ENCODE results near the gene MBLAC1. TPM values are rescaled to one million over a fixed set of nuclear protein-coding genes. Genes with fewer than 3 reads are reported as not detected.
A peak's percentile ranks its signal among the peaks of the same experiment; 100 is the strongest.

MBLAC1 gene
- total RNA-seq, 1 donor from 2014 or later: 2.3 TPM

- H3K36me3 Mint-ChIP-seq (ENCODE audit: unreplicated experiment): peaks cover 29% of the 10 kb centered on the region
Measured at GRCh38 chr7:100088621-100089457, 37.9 kb upstream of the MBLAC1 start, which contains the start of gene COPS6. Gene COPS6, plus strand, starts transcription at chr7:100088969. Its CDS starts 22 bp downstream, at chr7:100088991.

GRCh38 chr7:100089458-100090196, 37.1 kb upstream of the MBLAC1 start:
- Mint-ChIP-seq H3K27ac (ENCODE audit: unreplicated experiment) (peak overlapping the region; percentile 91), H3K9me3 (ENCODE audit: unreplicated experiment) (no peaks in the 10 kb centered on the region), H3K36me3 (ENCODE audit: unreplicated experiment) (peaks cover 30% of the 10 kb centered on the region), H3K4me3 (ENCODE audit: unreplicated experiment) (peak overlapping the region; percentile 83), H3K27me3 (ENCODE audit: unreplicated experiment) (no peaks in the 10 kb centered on the region), H3K4me1 (ENCODE audit: unreplicated experiment) (peaks cover 23% of the 10 kb centered on the region)
- TF ChIP-seq, protein P1, sequence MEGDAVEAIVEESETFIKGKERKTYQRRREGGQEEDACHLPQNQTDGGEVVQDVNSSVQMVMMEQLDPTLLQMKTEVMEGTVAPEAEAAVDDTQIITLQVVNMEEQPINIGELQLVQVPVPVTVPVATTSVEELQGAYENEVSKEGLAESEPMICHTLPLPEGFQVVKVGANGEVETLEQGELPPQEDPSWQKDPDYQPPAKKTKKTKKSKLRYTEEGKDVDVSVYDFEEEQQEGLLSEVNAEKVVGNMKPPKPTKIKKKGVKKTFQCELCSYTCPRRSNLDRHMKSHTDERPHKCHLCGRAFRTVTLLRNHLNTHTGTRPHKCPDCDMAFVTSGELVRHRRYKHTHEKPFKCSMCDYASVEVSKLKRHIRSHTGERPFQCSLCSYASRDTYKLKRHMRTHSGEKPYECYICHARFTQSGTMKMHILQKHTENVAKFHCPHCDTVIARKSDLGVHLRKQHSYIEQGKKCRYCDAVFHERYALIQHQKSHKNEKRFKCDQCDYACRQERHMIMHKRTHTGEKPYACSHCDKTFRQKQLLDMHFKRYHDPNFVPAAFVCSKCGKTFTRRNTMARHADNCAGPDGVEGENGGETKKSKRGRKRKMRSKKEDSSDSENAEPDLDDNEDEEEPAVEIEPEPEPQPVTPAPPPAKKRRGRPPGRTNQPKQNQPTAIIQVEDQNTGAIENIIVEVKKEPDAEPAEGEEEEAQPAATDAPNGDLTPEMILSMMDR (IDR thresholded peaks at IDR 0.05): no peak
- no peak for DNase-seq (ENCODE audit: extremely low spot score, unreplicated experiment)

More at GRCh38 chr7:100088621-100089457, 37.9 kb upstream of the MBLAC1 start, which contains the start of gene COPS6:
- Mint-ChIP-seq H3K27ac (ENCODE audit: unreplicated experiment) (peak within 1 kb of the TSS; percentile 91), H3K27me3 (ENCODE audit: unreplicated experiment) (no peaks in the 10 kb centered on the region), H3K9me3 (ENCODE audit: unreplicated experiment) (no peaks in the 10 kb centered on the region), H3K4me1 (ENCODE audit: unreplicated experiment) (peaks cover 23% of the 10 kb centered on the region), H3K4me3 (ENCODE audit: unreplicated experiment) (peak within 1 kb of the TSS; percentile 83)
- TF ChIP-seq, protein P1 (IDR thresholded peaks at IDR 0.05): no peak
- DNase-seq (ENCODE audit: extremely low spot score, unreplicated experiment): peak; percentile 93

DNA sequence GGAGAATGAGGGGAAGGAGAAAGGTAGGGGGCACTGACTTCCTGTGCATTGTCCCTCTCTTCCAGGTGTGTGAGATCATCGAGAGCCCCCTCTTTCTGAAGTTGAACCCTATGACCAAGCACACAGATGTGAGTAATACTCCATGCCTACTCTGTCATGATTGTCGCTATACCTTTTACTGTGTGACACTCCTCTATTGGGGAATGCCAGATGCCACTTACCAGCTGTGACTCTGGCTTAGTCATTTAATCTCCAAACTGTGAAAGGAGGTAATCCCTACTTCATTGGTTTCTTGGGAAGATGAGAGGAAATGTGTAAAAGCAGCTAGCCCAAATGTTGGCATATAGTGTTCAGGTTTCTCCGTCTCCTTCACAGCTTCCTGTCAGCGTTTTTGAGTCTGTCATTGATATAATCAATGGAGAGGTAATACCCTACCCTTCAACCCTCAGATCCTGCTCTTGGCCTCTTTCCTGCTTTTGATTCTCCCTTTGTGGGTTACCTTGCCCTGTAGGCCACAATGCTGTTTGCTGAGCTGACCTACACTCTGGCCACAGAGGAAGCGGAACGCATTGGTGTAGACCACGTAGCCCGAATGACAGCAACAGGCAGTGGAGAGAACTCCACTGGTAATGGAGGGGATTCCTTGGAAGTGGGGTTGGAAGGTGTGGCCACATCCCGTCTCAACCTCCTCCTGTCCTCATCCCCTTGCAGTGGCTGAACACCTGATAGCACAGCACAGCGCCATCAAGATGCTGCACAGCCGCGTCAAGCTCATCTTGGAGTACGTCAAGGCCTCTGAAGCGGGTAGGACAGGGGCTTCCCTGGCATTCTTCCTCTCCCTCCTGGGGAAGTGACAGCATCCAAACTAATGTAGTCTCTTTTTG, 36.0 kb upstream of the MBLAC1 start:
- H3K27me3 Mint-ChIP-seq (ENCODE audit: unreplicated experiment): no peaks in the 10 kb centered on the region
- peaks cover 38% of the 10 kb centered on the region for H3K36me3 Mint-ChIP-seq (ENCODE audit: unreplicated experiment)

GRCh38 chr7:100091411-100092181, 35.2 kb upstream of the MBLAC1 start:
- Mint-ChIP-seq H3K4me1 (ENCODE audit: unreplicated experiment) (peaks cover 25% of the 10 kb centered on the region), H3K36me3 (ENCODE audit: unreplicated experiment) (peaks cover 40% of the 10 kb centered on the region), H3K9me3 (ENCODE audit: unreplicated experiment) (no peaks in the 10 kb centered on the region), H3K27ac (ENCODE audit: unreplicated experiment) (peak overlapping the region; percentile 1), H3K4me3 (ENCODE audit: unreplicated experiment) (no peak overlapping the region), H3K27me3 (ENCODE audit: unreplicated experiment) (no peaks in the 10 kb centered on the region)
- TF ChIP-seq, protein P1 (IDR thresholded peaks at IDR 0.05): no peak
- DNase-seq (ENCODE audit: extremely low spot score, unreplicated experiment): no peak

More for the DNA sequence above, 36.0 kb upstream of the MBLAC1 start:
- Mint-ChIP-seq H3K27ac (ENCODE audit: unreplicated experiment) (peak overlapping the region; percentile 1), H3K9me3 (ENCODE audit: unreplicated experiment) (no peaks in the 10 kb centered on the region), H3K4me3 (ENCODE audit: unreplicated experiment) (peak overlapping the region; percentile 23), H3K4me1 (ENCODE audit: unreplicated experiment) (peaks cover 23% of the 10 kb centered on the region)
- DNase-seq (ENCODE audit: extremely low spot score, unreplicated experiment): no peak
- TF ChIP-seq, protein P1 (IDR thresholded peaks at IDR 0.05): no peak

Measured in osteocyte (in vitro differentiated cells).